ENCODE results near the gene TPP1.

GRCh38 chr11:6634534-6634933 lies 15.3 kb upstream of the TPP1 start:
- TF ChIP-seq CTCF (IDR thresholded peaks at IDR 0.05; ENCODE audit: low read depth, low read length) (no peak), POLR2A (IDR thresholded peaks at IDR 0.05; ENCODE audit: extremely low read depth, insufficient read length) (no peak), MAX (IDR thresholded peaks at IDR 0.05; ENCODE audit: low read depth, low read length) (no peak)

Measured in NB4 (cell line).